ENCODE measurements around the gene LMNTD2. TPM values are rescaled to one million over a fixed set of nuclear protein-coding genes. Genes with fewer than 3 reads are reported as not detected.

Gene LMNTD2
- total and polyA plus RNA-seq, 2 donors (not counting 3 experiments of a cell fraction or from before 2014, with no cell fraction given) = 2.1 to 2.6 TPM

- TF ChIP-seq MAX (IDR thresholded peaks at IDR 0.05; ENCODE audit: insufficient read depth, insufficient read length) (no peak), GATA2 (IDR thresholded peaks at IDR 0.05; ENCODE audit: insufficient read depth, insufficient read length, low read depth, low read length) (no peak), EZH2 (IDR thresholded peaks at IDR 0.05; ENCODE audit: borderline replicate concordance, low read depth, low read length, severe bottlenecking) (no peak), MYC (IDR thresholded peaks at IDR 0.05; ENCODE audit: low read depth, low read length) (no peak), FOS (IDR thresholded peaks at IDR 0.05; ENCODE audit: borderline replicate concordance, insufficient read depth, low read length) (no peak), JUN (IDR thresholded peaks at IDR 0.05; ENCODE audit: borderline replicate concordance, insufficient read depth, insufficient read length, low read depth) (no peak), POLR2A (IDR thresholded peaks at IDR 0.05; ENCODE audit: low read depth, low read length) (no peak), CTCF (IDR thresholded peaks at IDR 0.05; ENCODE audit: extremely low read depth in 1 of 2, insufficient read depth in 1 of 2, low read depth in 1 of 2, low read length in 2 of 2) (no peak), POLR2AphosphoS5 (IDR thresholded peaks at IDR 0.05; ENCODE audit: insufficient read depth, low read depth, low read length) (no peak)
- CTCF ChIA-PET = no interaction called here
- peaks cover 16% of the 10 kb centered on the region for H3K79me2 ChIP-seq (ENCODE audit: control insufficient read depth, insufficient read depth, low read length)
- dilution Hi-C loops (cut with MboI; ENCODE audit: extremely low pct_ligation_motif_present, low sequenced_read_pairs) = no loop called here
- H3K36me3 ChIP-seq (ENCODE audit: control insufficient read depth in 2 of 2, extremely low read depth in 1 of 2, insufficient read depth in 2 of 2, low read length in 2 of 2) = peaks cover 4 to 18% of the 10 kb centered on the region in 2 experiments
- no peak overlapping the region for H3K9ac ChIP-seq (replicated peaks; ENCODE audit: extremely low read depth, insufficient read depth, low read length)
- no peak for FAIRE-seq
- H2AFZ ChIP-seq (ENCODE audit: low read depth, low read length) = no peak overlapping the region
- H3K9me3 ChIP-seq (replicated peaks; ENCODE audit: control insufficient read depth, insufficient read depth, low read length) = no peaks in the 10 kb centered on the region
- no peaks in the 10 kb centered on the region for H4K20me1 ChIP-seq (replicated peaks; ENCODE audit: control insufficient read depth, extremely low read depth, insufficient read depth, low read length)
- intact Hi-C loops (cut with micrococcal nuclease) = no loop called here
- no peak overlapping the region for H3K4me3 ChIP-seq (replicated peaks in 1 of 3; ENCODE audit: insufficient read depth in 1 of 3, low read depth in 1 of 3, low read length in 3 of 3)
- peaks cover 4% of the 10 kb centered on the region for H3K4me1 ChIP-seq (ENCODE audit: control insufficient read depth, extremely low read depth, insufficient read depth, low read length)
- no peak overlapping the region for H3K27ac ChIP-seq (ENCODE audit: insufficient read depth, low read depth, low read length)
- DNase-seq (ENCODE audit: low read depth, low spot score) = no peak
- no peaks in the 10 kb centered on the region for H3K27me3 ChIP-seq (ENCODE audit: control insufficient read depth in 2 of 2, insufficient read depth in 2 of 2, low read length in 2 of 2)
- H3K9me1 ChIP-seq (replicated peaks; ENCODE audit: control insufficient read depth, extremely low read depth, insufficient read depth, low read length) = no peaks in the 10 kb centered on the region
- BruUV-seq (replicated peaks) = TSS peak; percentile 15
- POLR2A ChIA-PET = no interaction called here
- no peak overlapping the region for H3K4me2 ChIP-seq (ENCODE audit: insufficient read depth, low read length)
Observed at GRCh38 chr11:531919-532526, 28.5 kb downstream of the LMNTD2 start.
